Immature natural killer cell (primary cell): ENCODE results near the gene AKAP5. TPM values are rescaled to one million over a fixed set of nuclear protein-coding genes. Genes with fewer than 3 reads are reported as not detected.
A peak's percentile ranks its signal among the peaks of the same experiment; 100 is the strongest.
"Not testable (repeated sequence)": the region's sequence is repeated elsewhere in the genome, so short reads cannot be mapped to it uniquely, and the experiment has no call there.

Source experiments
- DNase-seq, 3 donors: peaks; one replicate each; pipeline ENCODE4 v3.0.0; 2022; ENCODE audit warnings: mixed read lengths in 1 of 3
- H3K27ac Mint-ChIP-seq, 6 donors: one replicate each; pipeline ENCODE4 v1.8.0; 2020; ENCODE audit warnings: mixed read lengths in 6 of 6, mild to moderate bottlenecking in 5 of 6, inconsistent platforms in 4 of 6, moderate library complexity in 3 of 6
- H3K27me3 Mint-ChIP-seq, 3 donors: one replicate each; pipeline ENCODE4 v1.8.0; 2020 to 2021; ENCODE audit warnings: low read depth in 3 of 3, mild to moderate bottlenecking in 3 of 3, mixed read lengths in 3 of 3, moderate library complexity in 3 of 3, inconsistent platforms in 1 of 3
- H3K36me3 Mint-ChIP-seq, 3 donors: one replicate each; pipeline ENCODE4 v1.8.0; 2020; ENCODE audit warnings: mixed read lengths in 3 of 3, inconsistent platforms in 2 of 3, mild to moderate bottlenecking in 2 of 3
- H3K4me1 Mint-ChIP-seq, 2 donors: one replicate each; pipeline ENCODE4 v1.8.0; 2020; ENCODE audit warnings: inconsistent platforms in 2 of 2, mild to moderate bottlenecking in 2 of 2, mixed read lengths in 2 of 2, moderate library complexity in 1 of 2
- H3K4me3 Mint-ChIP-seq, 5 donors: one replicate each; pipeline ENCODE4 v1.8.0; 2020; ENCODE audit warnings: mild to moderate bottlenecking in 5 of 5, mixed read lengths in 5 of 5, inconsistent platforms in 3 of 5, moderate library complexity in 3 of 5
- H3K9me3 Mint-ChIP-seq, 6 donors: one replicate each; pipeline ENCODE4 v1.8.0; 2020; ENCODE audit warnings: mild to moderate bottlenecking in 6 of 6, mixed read lengths in 6 of 6, inconsistent platforms in 4 of 6, moderate library complexity in 3 of 6
- polyA plus RNA-seq, 3 donors: library from polyadenylated mRNA; unstranded; fragments of 300-500 nt; fragmentation: Illumina TruSeq; gene quantifications; one replicate each; pipeline ENCODE4 v1.2.3, GENCODE V29; 2021

Gene AKAP5
- polyA plus RNA-seq, 3 donors from 2014 or later: 1.5 to 5.8 (median 4.2) TPM

GRCh38 chr14:64510825-64511671 is 45.7 kb downstream of the AKAP5 start:
- no peaks in the 10 kb centered on the region for H3K36me3 Mint-ChIP-seq
- peak overlapping the region; percentile 18 to 64 (median 42) for H3K4me3 Mint-ChIP-seq
- peak overlapping the region; percentile 61 to 87 (median 65) for H3K27ac Mint-ChIP-seq
- H3K9me3 Mint-ChIP-seq: no peaks in the 10 kb centered on the region
- H3K4me1 Mint-ChIP-seq: peaks cover 77 to 97% of the 10 kb centered on the region in 2 donors
- peaks cover 2 to 7% (median 5%) of the 10 kb centered on the region in 3 donors for H3K27me3 Mint-ChIP-seq
- DNase-seq: peak; percentile 59 to 69 (median 68)

GRCh38 chr14:64513271-64513670 is 48.0 kb downstream of the AKAP5 start:
- DNase-seq: no peak
- Mint-ChIP-seq H3K4me1 (peaks cover 71 to 97% of the 10 kb centered on the region in 2 donors), H3K4me3 (no peak overlapping the region), H3K27ac (no peak overlapping the region), H3K36me3 (no peaks in the 10 kb centered on the region), H3K27me3 (peaks cover 2 to 7% (median 2%) of the 10 kb centered on the region in 3 donors), H3K9me3 (no peaks in the 10 kb centered on the region)

- H3K27me3 Mint-ChIP-seq: peaks cover 2 to 5% (median 2%) of the 10 kb centered on the region in 3 donors
- H3K36me3 Mint-ChIP-seq: no peaks in the 10 kb centered on the region
- H3K4me1 Mint-ChIP-seq: peaks cover 58 to 86% of the 10 kb centered on the region in 2 donors
- no peak overlapping the region for H3K27ac Mint-ChIP-seq
- no peaks in the 10 kb centered on the region for H3K9me3 Mint-ChIP-seq
- no peak for DNase-seq
- no peak overlapping the region for H3K4me3 Mint-ChIP-seq
Measured at GRCh38 chr14:64515053-64515452, 49.8 kb downstream of the AKAP5 start.

GRCh38 chr14:64516969-64517368 is 51.7 kb downstream of the AKAP5 start:
- H3K9me3 Mint-ChIP-seq: no peaks in the 10 kb centered on the region
- no peaks in the 10 kb centered on the region for H3K36me3 Mint-ChIP-seq
- H3K4me1 Mint-ChIP-seq: peaks cover 48 to 67% of the 10 kb centered on the region in 2 donors
- H3K27me3 Mint-ChIP-seq: peaks cover 2 to 5% (median 2%) of the 10 kb centered on the region in 3 donors
- peak overlapping the region in 3 of 6 donors; percentile 9 to 39 (median 34) for H3K27ac Mint-ChIP-seq
- DNase-seq: no peak
- peak overlapping the region in 1 of 5 donors; percentile 21 for H3K4me3 Mint-ChIP-seq

GRCh38 chr14:64517667-64518066 is 52.4 kb downstream of the AKAP5 start:
- not testable (repeated sequence) for H3K4me3 Mint-ChIP-seq, H3K36me3 Mint-ChIP-seq, H3K27me3 Mint-ChIP-seq, DNase-seq, H3K27ac Mint-ChIP-seq, H3K9me3 Mint-ChIP-seq
- H3K4me1 Mint-ChIP-seq: peaks cover 48 to 60% of the 10 kb centered on the region in 2 donors

GRCh38 chr14:64518229-64518628 is 52.9 kb downstream of the AKAP5 start:
- Mint-ChIP-seq H3K27ac (peak overlapping the region in 1 of 6 donors; percentile 11), H3K4me3 (no peak overlapping the region), H3K36me3 (no peaks in the 10 kb centered on the region), H3K4me1 (peaks cover 47 to 55% of the 10 kb centered on the region in 2 donors), H3K27me3 (peaks cover 2 to 5% (median 2%) of the 10 kb centered on the region in 3 donors), H3K9me3 (no peaks in the 10 kb centered on the region)
- DNase-seq: no peak

GRCh38 chr14:64520699-64521098 is 55.4 kb downstream of the AKAP5 start:
- H3K4me3 Mint-ChIP-seq: no peak overlapping the region
- peaks cover 0 to 7% (median 0%) of the 10 kb centered on the region in 3 donors for H3K36me3 Mint-ChIP-seq
- peaks cover 32 to 40% of the 10 kb centered on the region in 2 donors for H3K4me1 Mint-ChIP-seq
- H3K9me3 Mint-ChIP-seq: no peaks in the 10 kb centered on the region
- peak overlapping the region in 2 of 6 donors; percentile 7 to 16 for H3K27ac Mint-ChIP-seq
- peaks cover 2 to 6% (median 3%) of the 10 kb centered on the region in 3 donors for H3K27me3 Mint-ChIP-seq
- DNase-seq: no peak

GRCh38 chr14:64522591-64523355 is 57.5 kb downstream of the AKAP5 start:
- no peak overlapping the region for H3K27ac Mint-ChIP-seq
- H3K4me1 Mint-ChIP-seq: peaks cover 19 to 21% of the 10 kb centered on the region in 2 donors
- no peak overlapping the region for H3K4me3 Mint-ChIP-seq
- H3K27me3 Mint-ChIP-seq: peaks cover 10 to 18% (median 10%) of the 10 kb centered on the region in 3 donors
- H3K36me3 Mint-ChIP-seq: peaks cover 0 to 15% (median 0%) of the 10 kb centered on the region in 3 donors
- H3K9me3 Mint-ChIP-seq: no peaks in the 10 kb centered on the region
- no peak for DNase-seq

Other genes with a start within 250 kb of the AKAP5 start
- under 1 TPM in 2 of 3 donors, not detected in 1; 0.12 to 0.32 TPM for gene ESR2, start 171.1 kb upstream of the AKAP5 start, polyA plus RNA-seq
- gene MTHFD1, start 77.1 kb upstream of the AKAP5 start, polyA plus RNA-seq: 10 to 100 TPM; 28.0 to 49.0 (median 42.7) TPM
- gene ZBTB25, start 38.3 kb downstream of the AKAP5 start, polyA plus RNA-seq: 10 to 100 TPM in 2 of 3 donors, 1 to 10 TPM in 1; 9.9 to 23.1 (median 15.3) TPM
- gene ZBTB1, start 39.3 kb downstream of the AKAP5 start, polyA plus RNA-seq: 100 to 1,000 TPM in 1 of 3 donors, 10 to 100 TPM in 2; 53.5 to 123 (median 70.9) TPM
- 1 to 10 TPM in 1 of 3 donors, under 1 TPM in 2; 0.11 to 1.2 (median 0.73) TPM for gene HSPA2, start 75.2 kb downstream of the AKAP5 start, polyA plus RNA-seq
- under 1 TPM in 2 of 3 donors, not detected in 1; 0.47 to 0.81 TPM for gene PPP1R36, start 84.5 kb downstream of the AKAP5 start, polyA plus RNA-seq
- gene PLEKHG3, start 238.9 kb downstream of the AKAP5 start, polyA plus RNA-seq: 100 to 1,000 TPM in 1 of 3 donors, 10 to 100 TPM in 2; 36.8 to 216 (median 71.4) TPM